HG02642 (cell line): ENCODE data around the gene HIPK2.

Source experiments
- ATAC-seq: cut with Tn5 transposase; IDR thresholded peaks from one replicate; pipeline ENCODE4 v1.9.1; 2021; ENCODE audit warnings: mild to moderate bottlenecking; ENCODE audit not compliant: unreplicated experiment, poor library complexity

The HIPK2 gene

GRCh38 chr7:139784648-139785047 is 6.8 kb upstream of the HIPK2 start:
- ATAC-seq = no peak

DNA sequence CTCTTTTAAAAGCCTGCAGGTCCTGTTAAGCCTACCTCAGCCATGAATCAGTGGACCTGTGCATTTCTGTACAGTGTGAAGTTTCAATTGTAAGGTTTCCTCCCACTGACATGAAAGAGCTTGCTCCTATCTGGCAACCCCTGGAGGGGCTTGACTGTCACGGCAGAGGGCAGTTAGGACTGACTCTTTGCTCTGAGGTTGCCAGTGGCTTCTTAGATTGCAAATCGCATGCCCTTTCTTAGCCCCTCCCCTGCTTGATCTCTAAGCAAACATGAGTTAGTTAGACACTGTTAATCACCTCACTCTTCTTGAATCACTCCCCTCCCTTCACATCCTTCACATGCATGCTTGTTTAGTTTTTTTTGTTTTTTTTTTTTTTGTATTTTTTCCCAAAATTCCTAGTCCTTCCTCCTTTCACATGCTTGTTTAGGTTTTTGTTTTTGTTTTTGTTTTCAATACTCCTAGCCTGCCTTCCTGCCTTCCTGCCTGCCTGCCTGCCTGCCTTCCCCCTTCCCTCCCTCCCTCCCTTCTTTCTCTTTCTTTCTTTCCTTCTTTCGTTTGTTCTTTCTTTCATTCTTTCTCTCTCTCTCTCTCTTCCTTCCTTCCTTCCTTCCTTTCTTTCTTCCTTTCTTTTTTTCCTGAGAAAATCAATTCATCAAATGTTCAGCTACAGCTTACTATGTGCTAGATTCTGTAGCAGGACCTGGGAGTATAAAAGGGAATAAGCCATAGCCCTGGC is 6.0 kb upstream of the HIPK2 start:
- ATAC-seq = no peak

DNA sequence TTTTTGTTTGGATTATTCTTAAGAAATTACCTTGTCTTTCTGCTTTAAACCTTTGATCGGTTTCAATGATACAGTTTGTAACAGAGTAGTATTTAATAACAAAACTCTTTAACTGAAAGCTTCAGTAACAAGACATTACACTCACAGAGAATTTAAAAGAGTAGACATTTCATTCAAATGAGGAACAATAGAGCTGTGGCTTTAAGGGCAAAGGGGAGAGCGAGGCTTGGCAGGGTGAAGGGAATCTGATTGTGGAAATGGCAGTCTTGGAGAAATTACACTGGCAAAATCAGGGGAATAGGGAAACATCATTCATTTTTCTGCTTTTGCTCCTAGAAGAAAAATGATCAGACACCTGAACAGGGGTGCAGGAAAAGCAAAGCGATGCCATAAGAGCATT is 5.1 kb upstream of the HIPK2 start:
- no peak for ATAC-seq

GRCh38 chr7:139777133-139777891 is 486 bp downstream of the HIPK2 start:
- ATAC-seq = peak; percentile 17

DNA sequence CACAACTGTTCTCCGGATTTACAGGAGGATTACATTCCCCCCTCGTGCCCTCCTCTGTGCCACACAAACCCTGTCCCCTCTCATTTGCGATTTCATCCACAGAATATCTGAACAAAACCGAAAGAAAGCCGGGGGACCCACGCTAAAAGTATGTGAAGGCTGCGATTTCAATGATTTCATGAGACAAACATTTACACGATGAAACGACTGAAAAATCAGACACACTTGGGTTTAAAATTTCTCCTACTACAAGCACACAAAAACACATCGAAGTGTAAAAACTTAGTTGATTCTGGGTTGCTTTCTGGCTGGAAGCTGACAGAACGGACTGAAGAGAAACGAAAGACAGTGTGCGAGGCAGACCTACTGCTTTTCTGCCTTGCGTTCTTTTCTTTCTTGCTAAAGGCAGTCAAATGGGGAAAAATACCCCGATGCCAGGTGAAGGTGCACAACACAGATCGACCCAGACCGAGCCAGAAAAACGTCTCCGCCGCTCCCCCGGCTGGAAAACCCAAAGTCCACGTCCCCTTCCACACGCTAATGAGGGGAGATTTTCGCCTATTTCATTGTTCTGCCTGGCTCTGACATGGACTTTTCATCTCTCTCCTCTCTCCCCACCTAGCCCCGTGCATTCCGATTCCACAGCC is 1.2 kb downstream of the HIPK2 start:
- ATAC-seq = peak; percentile 12

DNA sequence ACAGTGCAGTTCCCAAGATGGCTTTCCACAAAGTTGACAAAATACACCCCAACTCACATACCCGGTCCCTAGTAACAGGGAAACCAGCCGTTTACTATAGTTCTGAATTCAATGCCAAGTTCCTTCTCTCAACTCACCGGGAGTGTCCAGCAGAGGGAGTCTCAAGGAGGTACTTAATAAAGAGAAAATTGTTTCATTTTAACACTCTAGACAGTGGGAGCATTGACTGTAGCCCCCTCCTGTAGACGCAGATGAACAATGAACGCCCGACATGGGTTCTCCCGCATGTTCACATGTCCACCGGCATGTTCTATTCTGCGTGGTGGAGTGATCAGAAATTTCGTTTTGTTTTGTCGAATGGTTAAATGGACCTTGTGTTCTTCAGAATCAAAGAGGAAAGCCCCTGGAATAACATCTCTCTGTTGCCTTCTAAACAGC is 1.9 kb downstream of the HIPK2 start:
- ATAC-seq = no peak

- no peak for ATAC-seq
Observed at GRCh38 chr7:139774376-139774775, 3.4 kb downstream of the HIPK2 start.

DNA sequence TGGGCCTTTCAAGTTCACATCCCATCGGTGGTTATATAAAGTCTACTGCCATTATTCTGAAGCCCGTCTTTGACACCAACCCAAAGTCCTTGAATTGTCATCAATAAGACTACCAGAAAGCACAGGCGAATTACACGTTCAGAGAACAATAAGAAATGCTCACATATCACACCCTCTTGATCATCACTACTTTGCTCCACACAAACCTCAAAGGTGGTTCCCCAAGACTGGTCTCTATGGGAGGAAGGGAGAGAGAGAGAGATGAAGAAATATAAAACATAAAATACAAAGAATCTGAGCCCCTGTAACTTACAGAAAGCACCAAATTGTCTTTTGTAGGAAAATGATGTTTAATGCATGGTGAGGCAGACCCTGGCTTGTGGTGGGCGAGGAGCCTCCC is 4.4 kb downstream of the HIPK2 start:
- no peak for ATAC-seq

- ATAC-seq = no peak
Observed at GRCh38 chr7:139772873-139773272, 4.9 kb downstream of the HIPK2 start.

GRCh38 chr7:139772115-139772514 is 5.7 kb downstream of the HIPK2 start:
- no peak for ATAC-seq

GRCh38 chr7:139771001-139771956 is 6.5 kb downstream of the HIPK2 start:
- no peak for ATAC-seq

DNA sequence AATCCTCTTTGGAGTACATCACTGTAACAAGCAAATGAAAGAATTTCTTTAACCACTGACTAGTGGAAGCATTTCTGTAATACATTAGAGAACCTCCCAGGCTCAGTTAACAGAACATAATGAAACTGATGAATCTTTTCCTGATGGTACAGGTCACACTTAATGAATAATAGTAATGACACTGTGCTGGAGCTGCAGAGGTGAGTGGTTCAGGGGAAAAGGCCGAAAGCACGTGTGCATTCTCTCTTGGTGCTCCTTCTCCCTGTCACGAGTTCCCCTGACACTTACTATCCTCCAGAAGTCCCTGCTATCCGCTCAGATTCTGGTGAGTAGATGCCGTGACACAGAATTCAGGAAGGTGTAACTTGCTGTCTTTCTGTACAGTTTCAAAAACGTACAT is 8.0 kb downstream of the HIPK2 start:
- no peak for ATAC-seq

- ATAC-seq = no peak
Observed at GRCh38 chr7:139769066-139769465, 8.7 kb downstream of the HIPK2 start.

DNA sequence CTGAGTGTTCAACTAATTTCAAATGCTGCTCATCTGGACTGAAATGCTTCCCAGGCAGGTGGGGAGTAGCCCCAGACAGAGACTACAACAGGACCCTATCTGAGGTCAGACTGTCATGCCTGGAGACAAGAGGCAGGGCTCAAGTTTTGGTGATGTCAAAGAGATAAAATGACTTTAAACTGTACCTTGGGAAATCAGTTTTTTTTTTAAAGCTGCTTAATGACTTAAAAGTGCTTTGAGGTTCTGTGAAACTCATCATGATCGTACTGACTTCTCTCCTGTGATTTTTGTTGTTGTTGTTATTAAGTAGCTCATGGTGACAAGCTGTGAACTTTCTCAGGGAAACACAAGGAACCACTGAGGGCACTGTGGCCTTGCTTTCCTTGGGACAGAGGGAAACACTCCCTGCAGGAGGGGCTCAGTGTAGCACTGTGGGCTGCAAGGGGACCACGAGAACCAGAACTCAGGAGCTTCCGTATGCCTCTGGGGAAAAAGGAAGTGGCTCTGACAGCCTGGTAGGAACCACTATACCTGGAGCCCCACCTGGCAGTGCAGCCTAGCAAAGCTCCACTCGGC is 9.5 kb downstream of the HIPK2 start:
- ATAC-seq = no peak

- ATAC-seq = peak; percentile 86
Observed at GRCh38 chr7:139767561-139767982, 10.2 kb downstream of the HIPK2 start.

- no peak for ATAC-seq
Observed at GRCh38 chr7:139765143-139765542, 12.7 kb downstream of the HIPK2 start.

DNA sequence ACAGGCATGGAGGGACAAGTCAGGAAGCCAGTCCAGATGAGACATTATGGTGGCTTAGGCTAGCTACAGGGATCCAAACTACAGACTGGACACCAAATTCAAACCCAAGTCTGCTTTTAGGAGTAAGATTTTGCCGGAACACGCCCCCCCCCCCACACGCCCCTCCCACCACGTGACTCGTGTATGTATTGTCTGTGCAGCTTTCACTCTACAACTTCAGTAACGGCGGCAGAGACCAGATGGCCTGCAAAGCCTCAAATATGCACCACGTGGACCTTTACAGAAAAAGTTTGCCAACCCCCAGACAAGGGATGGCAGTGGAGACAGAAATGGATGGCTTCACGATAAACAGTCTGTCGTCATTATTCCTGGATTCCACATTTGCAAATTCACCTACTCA is 14.5 kb downstream of the HIPK2 start:
- ATAC-seq = no peak

- no peak for ATAC-seq
Observed at GRCh38 chr7:139762886-139763285, 14.9 kb downstream of the HIPK2 start.

GRCh38 chr7:139758388-139758787 is 19.4 kb downstream of the HIPK2 start:
- no peak for ATAC-seq

DNA sequence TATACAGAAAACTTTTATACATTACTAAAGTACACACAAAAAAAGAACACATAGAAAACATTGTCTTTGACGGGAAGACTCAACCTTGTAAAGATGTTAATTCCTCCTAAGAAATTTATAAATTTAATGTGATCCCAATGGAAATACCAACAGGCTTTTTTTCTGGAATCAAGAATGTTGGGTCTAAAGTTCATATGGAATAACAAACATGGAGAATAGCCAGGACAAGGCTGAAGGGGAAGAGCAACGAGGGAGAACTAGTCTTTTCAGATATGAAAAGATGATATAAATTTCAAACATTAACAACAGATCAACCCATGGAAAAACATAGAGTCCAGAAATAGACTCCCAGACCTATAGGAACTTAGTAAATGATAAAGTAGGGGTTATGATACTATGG is 19.8 kb downstream of the HIPK2 start:
- no peak for ATAC-seq
